GM12878 (cell line): ENCODE data around the gene FAM217B. TPM values are rescaled to one million over a fixed set of nuclear protein-coding genes. Genes with fewer than 3 reads are reported as not detected.

ENCODE experiments used
- ATAC-seq: fragments of 200-7000 bp; cut with Tn5 transposase; 3 replicates; pipeline ENCODE4 v1.9.1; 2020; ENCODE audit warnings: mild to moderate bottlenecking, moderate library complexity
- BruUV-seq: library from RNA; stranded (reverse); fragments of 400-500 nt; replicated peaks from 2 replicates; lab custom pipeline; 2021; lab: Mats Ljungman, UMichigan
- CTCF ChIA-PET: fragments of 300-600 bp; sonication (Branson Sonifier 250); formaldehyde crosslinking; extraction: SDS; loops from one replicate; lab custom pipeline; 2021; ENCODE audit warnings: inconsistent platforms; lab: Yijun Ruan, JAX
- POLR2A ChIA-PET: fragments of 350-600 bp; formaldehyde crosslinking; extraction: SDS; loops from one replicate; lab custom pipeline; 2021; ENCODE audit warnings: inconsistent platforms; lab: Charles Lee
- RAD21 ChIA-PET: fragments of 300-600 bp; sonication (Branson Sonifier 250); formaldehyde crosslinking; loops from one replicate; lab custom pipeline; 2023; ENCODE audit warnings: antibody characterized with exemption; ENCODE audit not compliant: unreplicated experiment; lab: Charles Lee
- SMC1A ChIA-PET: fragments of 300-600 bp; sonication (Branson Sonifier 250); formaldehyde crosslinking; loops from one replicate; lab custom pipeline; 2023; ENCODE audit not compliant: unreplicated experiment, uncharacterized antibody; lab: Charles Lee
- DNase-seq: peaks from one replicate; pipeline ENCODE4 v3.0.0-alpha.2; 2011; ENCODE audit warnings: low read depth, low spot score
- FAIRE-seq: peaks from 3 replicates; lab custom pipeline; 2011; peaks lifted over from hg19 to GRCh38; lab: Jason Lieb, UNC
- H2AFZ ChIP-seq: 2 replicates; pipeline ENCODE4 v1.6.0; 2011; ENCODE audit warnings: low read depth, low read length, control low read depth; ENCODE audit not compliant: control insufficient read depth
- H3K27ac ChIP-seq: 2 replicates; pipeline ENCODE4 v1.5.1; 2011; ENCODE audit warnings: control low read depth; ENCODE audit not compliant: control insufficient read depth, insufficient read depth
- H3K27me3 ChIP-seq, 2 experiments: replicated peaks in 1 of 2; 2 replicates each; pipeline versions ENCODE4 v1.6.0 to v1.6.1; 2011; ENCODE audit warnings: low read length in 1 of 2; ENCODE audit not compliant: control insufficient read depth in 2 of 2, insufficient read depth in 2 of 2
- H3K36me3 ChIP-seq, 2 experiments: 2 replicates each; pipeline ENCODE4 v1.5.1; 2011; ENCODE audit warnings: low read length in 1 of 2; ENCODE audit not compliant: control insufficient read depth in 2 of 2, insufficient read depth in 2 of 2
- H3K4me1 ChIP-seq: 2 replicates; pipeline ENCODE4 v1.6.1; 2011; ENCODE audit warnings: mild to moderate bottlenecking, low read length, moderate library complexity, mixed read lengths; ENCODE audit not compliant: control insufficient read depth, insufficient read depth
- H3K4me2 ChIP-seq: 2 replicates; pipeline ENCODE4 v1.6.0; 2011; ENCODE audit warnings: control low read depth; ENCODE audit not compliant: control insufficient read depth, insufficient read depth
- H3K4me3 ChIP-seq: fragments of 200-600 bp; sonication (generic); 2 replicates; pipeline ENCODE4 v1.5.1; 2016
- H3K79me2 ChIP-seq: 2 replicates; pipeline ENCODE4 v1.6.0; 2011; ENCODE audit warnings: low read length; ENCODE audit not compliant: control insufficient read depth, insufficient read depth
- H3K9ac ChIP-seq: 2 replicates; pipeline ENCODE4 v1.8.0; 2011; ENCODE audit warnings: low read length, control low read depth, mixed read lengths; ENCODE audit not compliant: control insufficient read depth, insufficient read depth
- H3K9me3 ChIP-seq: replicated peaks from 3 replicates; pipeline ENCODE4 v1.5.1; 2011; ENCODE audit warnings: mild to moderate bottlenecking, low read length; ENCODE audit not compliant: control insufficient read depth, insufficient read depth
- H4K20me1 ChIP-seq: 2 replicates; pipeline ENCODE4 v1.6.0; 2011; ENCODE audit not compliant: control insufficient read depth, insufficient read depth
- GABPA ChIP-seq: IDR thresholded peaks from 2 replicates; pipeline ENCODE4 v1.6.1; 2014; ENCODE audit warnings: antibody characterized with exemption, low read depth, mild to moderate bottlenecking, inconsistent platforms
- MEF2B ChIP-seq: fragments of 450-650 bp; IDR thresholded peaks from 2 replicates; pipeline ENCODE4 v1.6.1; 2018; ENCODE audit warnings: mild to moderate bottlenecking, moderate library complexity; ENCODE audit not compliant: partially characterized antibody, poor library complexity, severe bottlenecking
- MYB ChIP-seq: fragments of 150-350 bp; IDR thresholded peaks from 2 replicates; pipeline ENCODE4 v1.6.1; 2014; ENCODE audit warnings: mild to moderate bottlenecking, low read depth, low read length, borderline replicate concordance
- MYC ChIP-seq: IDR thresholded peaks from 2 replicates; pipeline ENCODE4 v1.6.1; 2011; ENCODE audit warnings: mild to moderate bottlenecking, low read length, moderate library complexity, inconsistent platforms; ENCODE audit not compliant: insufficient read depth, insufficient replicate concordance, insufficient read length, severe bottlenecking
- POU2F2 ChIP-seq: IDR thresholded peaks from 3 replicates; pipeline ENCODE4 v1.6.1; 2011; ENCODE audit warnings: low read depth, mild to moderate bottlenecking, low read length, borderline replicate concordance
- RUNX3 ChIP-seq: IDR thresholded peaks from 2 replicates; pipeline ENCODE4 v1.6.1; 2012; ENCODE audit warnings: low read length, inconsistent platforms
- SIX5 ChIP-seq: IDR thresholded peaks from 2 replicates; pipeline ENCODE4 v1.6.1; 2011; ENCODE audit warnings: mild to moderate bottlenecking, low read depth, low read length, moderate library complexity; ENCODE audit not compliant: severe bottlenecking
- SMARCA5 ChIP-seq: fragments of 450-650 bp; IDR thresholded peaks from 2 replicates; pipeline ENCODE4 v1.6.1; 2017; ENCODE audit warnings: mild to moderate bottlenecking
- SREBF1 ChIP-seq: IDR thresholded peaks from 2 replicates; pipeline ENCODE4 v1.6.1; 2012; ENCODE audit warnings: mild to moderate bottlenecking, low read length
- TARDBP ChIP-seq: IDR thresholded peaks from 2 replicates; pipeline ENCODE4 v1.6.1; 2016; ENCODE audit warnings: borderline replicate concordance
- TCF3 ChIP-seq: IDR thresholded peaks from 2 replicates; pipeline ENCODE4 v1.6.1; 2012; ENCODE audit warnings: low read depth, mild to moderate bottlenecking, low read length, borderline replicate concordance; ENCODE audit not compliant: insufficient read depth
- WGBS: methylation state at CpG from one replicate; pipeline ENCODE4 v1.1.6; 2016; ENCODE audit warnings: low lambda C conversion rate; ENCODE audit not compliant: insufficient replicate concordance, insufficient coverage; ENCODE audit errors: missing lambda C conversion rate; 5-methylcytosine and 5-hydroxymethylcytosine counted together
- in situ Hi-C: fragments of 300-500 bp; cut with MboI; formaldehyde crosslinking; loops from 9 replicates; pipeline ENCODE4 v1.14.3; 2018; ENCODE audit warnings: mixed read lengths
- intact Hi-C: fragments of 100-400 bp; cut with micrococcal nuclease; formaldehyde crosslinking; loops from one replicate; pipeline ENCODE4 v1.14.2; 2022; ENCODE audit not compliant: unreplicated experiment
- polyA plus RNA-seq, 11 experiments: library from polyadenylated mRNA; depleted of rRNA in 4 of 11; unstranded in 6 of 11; stranded (reverse) in 5 of 11; fragments of >200 nt; fragmentation: Nextera tagmentation in 4 of 11; fragmentation: Illumina TruSeq in 1 of 11; extraction: Ambion mirVana in 4 of 11; extraction: Trizol in 1 of 11; gene quantifications; 1 replicate in 1 of 11; 2 replicates in 10 of 11; pipeline versions ENCODE4 v1.2.1 to v1.2.3, GENCODE V29; 2011 to 2016; ENCODE audit warnings: inconsistent platforms in 2 of 11, missing spikeins in 2 of 11, low read depth in 1 of 11
- total RNA-seq, 4 experiments: library from RNA; depleted of rRNA in 3 of 4; stranded (reverse); fragments of >200 nt in 3 of 4; fragmentation: Illumina TruSeq in 1 of 4; extraction: Trizol in 1 of 4; gene quantifications; 2 replicates each; pipeline versions ENCODE4 v1.2.1 to v1.2.3, GENCODE V29; 2013 to 2021
- TF ChIP-seq, protein P1 (sequence below): IDR thresholded peaks from 2 replicates; pipeline ENCODE4 v1.6.1; 2011; ENCODE audit warnings: mild to moderate bottlenecking, low read depth, low read length, moderate library complexity; ENCODE audit not compliant: insufficient replicate concordance
- TF ChIP-seq, protein P2 (sequence below): fragments of 450-650 bp; IDR thresholded peaks from 2 replicates; pipeline ENCODE4 v1.6.1; 2014; ENCODE audit warnings: mild to moderate bottlenecking
- TF ChIP-seq, protein P3 (sequence below): fragments of 450-650 bp; IDR thresholded peaks from 2 replicates; pipeline ENCODE4 v1.6.1; 2017; ENCODE audit warnings: low read depth, mild to moderate bottlenecking, moderate library complexity

The FAM217B gene
- total and polyA plus RNA-seq, 10 of the 15 experiments (the other 5 are each of a cell fraction or from before 2014, with no cell fraction given), result 6.3 to 18.3 (median 10.6) TPM

DNA sequence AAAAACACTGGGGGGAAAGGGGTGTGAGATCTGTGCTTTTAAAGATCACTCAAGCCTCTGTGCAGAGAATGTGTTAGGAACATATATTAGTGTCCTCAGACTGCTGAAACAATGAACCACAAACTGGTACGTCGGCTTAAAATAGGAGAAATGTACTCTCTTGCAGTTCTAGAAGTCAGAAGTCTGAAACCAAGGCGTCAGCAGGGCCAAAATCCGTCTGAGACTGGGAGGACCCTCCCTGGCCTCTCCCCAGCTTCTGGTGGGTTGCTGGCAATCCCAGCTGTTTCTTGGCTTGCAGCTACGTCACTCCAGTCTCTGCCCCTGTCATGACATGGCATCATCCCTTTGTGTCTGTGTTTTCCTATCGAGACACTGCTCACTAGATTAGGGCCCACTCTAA, 22.0 kb downstream of the FAM217B start:
- Histone ChIP-seq H2AFZ (no peak overlapping the region), H3K4me3 (no peak overlapping the region), H3K4me1 (no peaks in the 10 kb centered on the region), H3K79me2 (no peaks in the 10 kb centered on the region), H3K9me3 (no peaks in the 10 kb centered on the region), H3K4me2 (no peak overlapping the region), H3K9ac (no peak overlapping the region), H3K27ac (no peak overlapping the region), H4K20me1 (no peaks in the 10 kb centered on the region), H3K36me3 (no peaks in the 10 kb centered on the region), H3K27me3 (no peaks in the 10 kb centered on the region)
- SMC1A ChIA-PET, result interaction anchor here (1.0 kb wide), 1 partner anchor 14 kb away, joined by 3 read pairs; no protein-coding TSS in a partner anchor
- ATAC-seq, result no peak
- intact Hi-C loops (no loop called here), in situ Hi-C loops (no loop called here)
- POLR2A ChIA-PET, result no interaction called here
- BruUV-seq, result no TSS peak
- DNase-seq, result no peak
- CTCF ChIA-PET, result interaction anchor here (1.0 kb wide), 1 partner anchor 28 kb away, joined by 3 read pairs; the partner anchor contains the start of gene SYCP2
- no peak for TF ChIP-seq RUNX3
- TF ChIP-seq, protein P1, sequence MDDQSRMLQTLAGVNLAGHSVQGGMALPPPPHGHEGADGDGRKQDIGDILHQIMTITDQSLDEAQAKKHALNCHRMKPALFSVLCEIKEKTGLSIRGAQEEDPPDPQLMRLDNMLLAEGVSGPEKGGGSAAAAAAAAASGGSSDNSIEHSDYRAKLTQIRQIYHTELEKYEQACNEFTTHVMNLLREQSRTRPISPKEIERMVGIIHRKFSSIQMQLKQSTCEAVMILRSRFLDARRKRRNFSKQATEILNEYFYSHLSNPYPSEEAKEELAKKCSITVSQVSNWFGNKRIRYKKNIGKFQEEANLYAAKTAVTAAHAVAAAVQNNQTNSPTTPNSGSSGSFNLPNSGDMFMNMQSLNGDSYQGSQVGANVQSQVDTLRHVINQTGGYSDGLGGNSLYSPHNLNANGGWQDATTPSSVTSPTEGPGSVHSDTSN, result no peak
- TF ChIP-seq SMARCA5, result no peak
- no peak for FAIRE-seq
- WGBS, result 35% methylated on average over 6 of the region's 6 CpGs
- RAD21 ChIA-PET, result no interaction called here

DNA sequence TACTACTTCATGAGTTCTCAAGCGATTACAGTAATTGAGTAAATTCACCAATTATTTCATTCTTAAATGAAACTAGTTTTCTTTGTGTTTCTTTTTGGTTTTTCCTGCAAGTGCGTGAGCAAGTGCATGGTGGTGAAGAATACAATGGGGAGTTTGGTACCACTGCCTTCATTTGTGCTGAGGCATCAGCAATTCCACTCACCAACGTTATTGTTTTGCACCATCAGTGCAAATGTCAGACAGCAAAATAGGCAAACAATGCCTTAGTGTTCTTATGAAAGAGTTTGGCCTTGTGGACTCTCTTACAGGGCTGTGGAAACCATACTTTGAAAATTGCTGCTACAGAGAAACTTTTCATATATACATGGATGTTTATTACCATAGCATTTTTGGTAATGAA, 26.2 kb downstream of the FAM217B start:
- Histone ChIP-seq H3K79me2 (no peaks in the 10 kb centered on the region), H3K36me3 (no peaks in the 10 kb centered on the region), H3K4me1 (no peaks in the 10 kb centered on the region), H3K9ac (no peak overlapping the region), H3K27me3 (no peaks in the 10 kb centered on the region), H2AFZ (no peak overlapping the region), H3K27ac (no peak overlapping the region), H3K4me3 (no peak overlapping the region), H4K20me1 (no peaks in the 10 kb centered on the region), H3K4me2 (no peak overlapping the region), H3K9me3 (no peaks in the 10 kb centered on the region)
- no TSS peak for BruUV-seq
- ChIA-PET SMC1A (no interaction called here), RAD21 (no interaction called here), POLR2A (interaction anchor here (0.6 kb wide), 1 partner anchor 17 kb away, joined by 5 read pairs; no protein-coding TSS in a partner anchor), CTCF (no interaction called here)
- intact Hi-C loops (no loop called here), in situ Hi-C loops (no loop called here)
- ATAC-seq (no peak), FAIRE-seq (no peak), DNase-seq (no peak)
- WGBS, result 47% methylated on average over 3 of the region's 3 CpGs
- no peak for TF ChIP-seq TCF3
- no peak for TF ChIP-seq POU2F2
- TF ChIP-seq MEF2B, result no peak
- no peak for TF ChIP-seq MYB
- TF ChIP-seq, protein P2, sequence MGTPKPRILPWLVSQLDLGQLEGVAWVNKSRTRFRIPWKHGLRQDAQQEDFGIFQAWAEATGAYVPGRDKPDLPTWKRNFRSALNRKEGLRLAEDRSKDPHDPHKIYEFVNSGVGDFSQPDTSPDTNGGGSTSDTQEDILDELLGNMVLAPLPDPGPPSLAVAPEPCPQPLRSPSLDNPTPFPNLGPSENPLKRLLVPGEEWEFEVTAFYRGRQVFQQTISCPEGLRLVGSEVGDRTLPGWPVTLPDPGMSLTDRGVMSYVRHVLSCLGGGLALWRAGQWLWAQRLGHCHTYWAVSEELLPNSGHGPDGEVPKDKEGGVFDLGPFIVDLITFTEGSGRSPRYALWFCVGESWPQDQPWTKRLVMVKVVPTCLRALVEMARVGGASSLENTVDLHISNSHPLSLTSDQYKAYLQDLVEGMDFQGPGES, result no peak
- TF ChIP-seq, protein P3, sequence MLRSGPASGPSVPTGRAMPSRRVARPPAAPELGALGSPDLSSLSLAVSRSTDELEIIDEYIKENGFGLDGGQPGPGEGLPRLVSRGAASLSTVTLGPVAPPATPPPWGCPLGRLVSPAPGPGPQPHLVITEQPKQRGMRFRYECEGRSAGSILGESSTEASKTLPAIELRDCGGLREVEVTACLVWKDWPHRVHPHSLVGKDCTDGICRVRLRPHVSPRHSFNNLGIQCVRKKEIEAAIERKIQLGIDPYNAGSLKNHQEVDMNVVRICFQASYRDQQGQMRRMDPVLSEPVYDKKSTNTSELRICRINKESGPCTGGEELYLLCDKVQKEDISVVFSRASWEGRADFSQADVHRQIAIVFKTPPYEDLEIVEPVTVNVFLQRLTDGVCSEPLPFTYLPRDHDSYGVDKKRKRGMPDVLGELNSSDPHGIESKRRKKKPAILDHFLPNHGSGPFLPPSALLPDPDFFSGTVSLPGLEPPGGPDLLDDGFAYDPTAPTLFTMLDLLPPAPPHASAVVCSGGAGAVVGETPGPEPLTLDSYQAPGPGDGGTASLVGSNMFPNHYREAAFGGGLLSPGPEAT, result no peak
- no peak for TF ChIP-seq TARDBP
- no peak for TF ChIP-seq SREBF1
- TF ChIP-seq MYC, result no peak
- TF ChIP-seq GABPA, result no peak
- TF ChIP-seq SIX5, result no peak
